ENCODE measurements around the gene FIBCD1.

DNA sequence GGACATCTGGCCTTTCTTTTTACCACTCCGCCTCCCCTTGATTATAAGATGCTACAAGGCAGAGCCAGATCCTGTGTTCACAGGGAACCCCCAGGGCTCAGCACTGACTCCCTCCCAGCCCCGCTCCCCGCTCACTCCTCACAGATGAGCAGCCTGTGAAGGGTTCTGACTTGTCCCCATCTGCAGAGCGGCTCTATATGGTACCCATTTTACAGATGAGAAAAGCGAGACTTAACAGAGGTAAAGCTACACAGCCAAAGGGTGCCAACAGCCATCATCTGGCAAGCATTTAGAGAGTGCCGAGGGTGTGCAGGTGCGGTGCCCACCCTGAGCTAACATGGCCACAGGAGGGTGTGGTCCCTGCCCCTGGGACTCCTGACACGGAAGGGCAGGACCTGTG is 18.8 kb downstream of the FIBCD1 start:
- TF ChIP-seq, protein P1, sequence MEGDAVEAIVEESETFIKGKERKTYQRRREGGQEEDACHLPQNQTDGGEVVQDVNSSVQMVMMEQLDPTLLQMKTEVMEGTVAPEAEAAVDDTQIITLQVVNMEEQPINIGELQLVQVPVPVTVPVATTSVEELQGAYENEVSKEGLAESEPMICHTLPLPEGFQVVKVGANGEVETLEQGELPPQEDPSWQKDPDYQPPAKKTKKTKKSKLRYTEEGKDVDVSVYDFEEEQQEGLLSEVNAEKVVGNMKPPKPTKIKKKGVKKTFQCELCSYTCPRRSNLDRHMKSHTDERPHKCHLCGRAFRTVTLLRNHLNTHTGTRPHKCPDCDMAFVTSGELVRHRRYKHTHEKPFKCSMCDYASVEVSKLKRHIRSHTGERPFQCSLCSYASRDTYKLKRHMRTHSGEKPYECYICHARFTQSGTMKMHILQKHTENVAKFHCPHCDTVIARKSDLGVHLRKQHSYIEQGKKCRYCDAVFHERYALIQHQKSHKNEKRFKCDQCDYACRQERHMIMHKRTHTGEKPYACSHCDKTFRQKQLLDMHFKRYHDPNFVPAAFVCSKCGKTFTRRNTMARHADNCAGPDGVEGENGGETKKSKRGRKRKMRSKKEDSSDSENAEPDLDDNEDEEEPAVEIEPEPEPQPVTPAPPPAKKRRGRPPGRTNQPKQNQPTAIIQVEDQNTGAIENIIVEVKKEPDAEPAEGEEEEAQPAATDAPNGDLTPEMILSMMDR (IDR thresholded peaks at IDR 0.05) = no peak
- TF ChIP-seq POLR2A (IDR thresholded peaks at IDR 0.05) (no peak), EP300 (IDR thresholded peaks at IDR 0.05) (no peak), POLR2AphosphoS5 (IDR thresholded peaks at IDR 0.05) (no peak)

Measured in stomach (tissue), 4 donors.